Ectodermal cell (in vitro differentiated cells): ENCODE data around the gene KIAA1671.
A peak's percentile ranks its signal among the peaks of the same experiment; 100 is the strongest.

ENCODE experiments used
- H3K27ac ChIP-seq: 2 replicates; pipeline ENCODE4 v1.7.0; 2013; ENCODE audit warnings: mild to moderate bottlenecking, low read depth, low read length; ENCODE audit not compliant: insufficient read depth, poor library complexity, severe bottlenecking
- H3K27me3 ChIP-seq: 2 replicates; pipeline ENCODE4 v1.7.0; 2013; ENCODE audit warnings: mild to moderate bottlenecking, low read length; ENCODE audit not compliant: insufficient read depth, control insufficient read depth, poor library complexity, severe bottlenecking
- H3K36me3 ChIP-seq: one replicate; pipeline ENCODE4 v1.7.0; 2013; ENCODE audit warnings: low read length; ENCODE audit not compliant: control insufficient read depth, insufficient read depth
- H3K4me1 ChIP-seq: one replicate; pipeline ENCODE4 v1.7.0; 2013; ENCODE audit warnings: low read length; ENCODE audit not compliant: control insufficient read depth, insufficient read depth
- H3K4me3 ChIP-seq: 2 replicates; pipeline ENCODE4 v1.7.0; 2013; ENCODE audit warnings: low read depth, low read length, control low read depth; ENCODE audit not compliant: insufficient read depth
- H3K9me3 ChIP-seq: 2 replicates; pipeline ENCODE4 v1.7.0; 2013; ENCODE audit warnings: mild to moderate bottlenecking, low read length, moderate library complexity; ENCODE audit not compliant: control insufficient read depth
- WGBS, 2 experiments: methylation state at CpG; one replicate each; pipeline ENCODE4 v1.1.7; 2013; ENCODE audit warnings: missing lambda C conversion rate in 2 of 2; 5-methylcytosine and 5-hydroxymethylcytosine counted together

KIAA1671 gene

DNA sequence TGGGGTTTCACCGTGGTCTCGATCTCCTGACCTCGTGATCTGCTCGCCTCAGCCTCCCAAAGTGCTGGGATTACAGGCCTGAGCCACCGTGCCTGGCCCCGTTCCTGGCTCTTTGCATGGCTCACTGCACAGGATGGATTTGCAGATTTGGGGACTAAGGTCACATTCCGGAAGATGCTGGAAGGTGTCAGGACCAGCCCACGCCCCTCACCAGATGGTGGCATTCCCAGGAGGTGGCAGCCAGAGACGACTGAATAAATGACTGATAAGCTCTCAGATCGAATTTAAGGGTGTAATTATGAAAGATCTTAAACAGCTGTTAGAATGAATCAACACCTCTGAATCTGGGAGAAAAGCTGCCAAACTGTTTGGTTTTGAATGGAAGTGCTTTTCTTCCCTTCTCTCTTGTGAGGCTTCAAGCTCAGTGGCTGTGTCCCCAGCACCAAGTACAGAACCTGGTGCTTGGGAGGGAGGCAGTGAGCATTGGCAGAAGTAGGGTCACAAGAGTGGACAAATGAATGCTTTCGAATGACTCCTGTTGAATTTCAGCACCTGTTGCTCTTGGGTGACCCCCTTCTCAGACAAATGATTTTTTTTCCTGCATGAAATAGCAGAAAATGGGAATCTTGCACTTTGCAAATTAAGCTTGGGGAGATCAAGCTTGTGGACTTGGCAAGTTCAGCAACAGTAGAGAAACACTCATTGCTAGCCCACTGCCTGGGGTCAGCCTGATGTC is 69.6 kb downstream of the KIAA1671 start:
- H3K9me3 ChIP-seq: no peaks in the 10 kb centered on the region
- whole genome bisulfite sequencing, 2 experiments: 93 to 95% methylated on average over 11 of the region's 11 CpGs
- peak overlapping the region; percentile 54 for H3K27ac ChIP-seq
- no peaks in the 10 kb centered on the region for H3K27me3 ChIP-seq
- no peaks in the 10 kb centered on the region for H3K36me3 ChIP-seq
- peaks cover 11% of the 10 kb centered on the region for H3K4me1 ChIP-seq
- H3K4me3 ChIP-seq: no peak overlapping the region

GRCh38 chr22:25023879-25024278 is 71.4 kb downstream of the KIAA1671 start:
- H3K27me3 ChIP-seq: no peaks in the 10 kb centered on the region
- 92 to 93% methylated on average over 3 of the region's 3 CpGs for WGBS, 2 experiments
- H3K27ac ChIP-seq: no peak overlapping the region
- peaks cover 3% of the 10 kb centered on the region for H3K4me1 ChIP-seq
- no peak overlapping the region for H3K4me3 ChIP-seq
- H3K36me3 ChIP-seq: peaks cover 3% of the 10 kb centered on the region
- H3K9me3 ChIP-seq: no peaks in the 10 kb centered on the region

DNA sequence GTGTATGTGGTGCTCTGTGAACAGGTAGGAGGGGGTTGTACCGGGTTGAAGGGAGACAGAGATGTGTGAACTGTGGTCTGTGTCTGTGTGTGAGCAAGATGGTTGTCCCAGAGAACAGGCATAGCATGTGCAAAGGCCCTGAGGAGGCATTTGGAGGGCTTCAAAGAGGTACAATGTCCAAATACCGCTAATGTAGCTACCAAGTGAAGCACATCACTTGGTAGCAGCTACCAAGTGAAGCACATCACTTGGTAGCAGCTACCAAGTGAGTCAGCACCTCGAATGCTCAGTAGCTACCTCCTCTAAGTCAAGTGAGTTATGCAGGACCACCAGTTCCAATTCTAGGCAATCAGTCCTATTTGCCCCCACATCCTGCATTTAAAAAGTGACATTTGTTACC is 72.4 kb downstream of the KIAA1671 start:
- H3K4me1 ChIP-seq: peaks cover 3% of the 10 kb centered on the region
- no peaks in the 10 kb centered on the region for H3K9me3 ChIP-seq
- no peak overlapping the region for H3K4me3 ChIP-seq
- H3K27me3 ChIP-seq: no peaks in the 10 kb centered on the region
- peaks cover 3% of the 10 kb centered on the region for H3K36me3 ChIP-seq
- WGBS, 2 experiments: 91% methylated on average over 3 of the region's 3 CpGs
- H3K27ac ChIP-seq: no peak overlapping the region

GRCh38 chr22:25025491-25026400 is 73.2 kb downstream of the KIAA1671 start:
- Histone ChIP-seq H3K4me1 (peaks cover 3% of the 10 kb centered on the region), H3K4me3 (no peak overlapping the region), H3K9me3 (no peaks in the 10 kb centered on the region), H3K27me3 (no peaks in the 10 kb centered on the region), H3K36me3 (peaks cover 3% of the 10 kb centered on the region), H3K27ac (no peak overlapping the region)
- WGBS, 2 experiments: 86 to 89% methylated on average over 11 to 12 of the region's 12 CpGs

DNA sequence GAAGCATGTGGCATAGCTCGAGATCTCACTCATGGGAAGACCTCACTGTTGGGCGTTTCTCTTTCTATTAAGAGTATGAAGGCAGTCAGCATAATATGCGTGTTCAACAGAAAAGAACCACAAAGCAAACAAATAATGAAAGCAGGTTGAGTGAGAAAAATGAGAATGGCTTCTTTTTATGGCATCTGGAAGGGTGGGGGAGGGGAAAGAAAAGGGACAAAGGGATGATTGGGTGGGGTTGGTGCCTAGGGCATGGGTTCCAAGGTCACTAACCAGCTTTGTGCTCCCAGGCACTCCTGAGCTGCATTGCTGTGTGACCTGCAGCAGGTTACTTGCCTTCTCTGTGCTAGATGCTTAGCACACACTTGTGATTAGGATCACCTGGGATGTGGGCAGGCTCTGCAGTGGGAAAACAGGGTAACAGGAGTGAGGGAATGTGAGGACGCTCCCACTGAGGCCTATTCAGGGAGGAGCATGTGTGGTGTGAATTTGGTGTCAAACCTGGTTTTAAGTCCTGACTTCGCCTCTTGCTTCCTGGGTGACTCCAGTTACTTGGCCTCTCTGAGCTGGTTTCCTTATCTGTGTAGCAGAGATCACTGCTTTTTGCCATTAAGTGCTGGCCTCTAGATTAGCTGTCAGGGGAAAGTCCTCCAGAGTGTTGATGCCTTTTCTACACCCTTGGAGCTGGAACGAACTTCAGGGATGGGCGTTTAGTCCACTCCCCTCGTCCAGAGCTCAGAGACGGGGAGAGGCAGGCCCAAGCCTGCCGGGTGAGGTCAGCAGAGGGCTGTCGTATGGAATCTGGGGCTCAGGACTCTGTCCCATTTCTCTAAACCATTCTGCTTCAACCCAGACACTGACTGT is 74.8 kb downstream of the KIAA1671 start:
- no peak overlapping the region for H3K27ac ChIP-seq
- peaks cover 3% of the 10 kb centered on the region for H3K4me1 ChIP-seq
- peaks cover 3% of the 10 kb centered on the region for H3K36me3 ChIP-seq
- WGBS, 2 experiments: 91 to 92% methylated on average over 11 of the region's 11 CpGs
- no peak overlapping the region for H3K4me3 ChIP-seq
- no peaks in the 10 kb centered on the region for H3K27me3 ChIP-seq
- no peaks in the 10 kb centered on the region for H3K9me3 ChIP-seq

GRCh38 chr22:25027959-25028840 is 75.7 kb downstream of the KIAA1671 start:
- peaks cover 3% of the 10 kb centered on the region for H3K4me1 ChIP-seq
- peaks cover 3% of the 10 kb centered on the region for H3K36me3 ChIP-seq
- H3K9me3 ChIP-seq: no peaks in the 10 kb centered on the region
- H3K27ac ChIP-seq: no peak overlapping the region
- 86 to 87% methylated on average over 45 of the region's 45 CpGs for WGBS, 2 experiments
- no peaks in the 10 kb centered on the region for H3K27me3 ChIP-seq
- no peak overlapping the region for H3K4me3 ChIP-seq

DNA sequence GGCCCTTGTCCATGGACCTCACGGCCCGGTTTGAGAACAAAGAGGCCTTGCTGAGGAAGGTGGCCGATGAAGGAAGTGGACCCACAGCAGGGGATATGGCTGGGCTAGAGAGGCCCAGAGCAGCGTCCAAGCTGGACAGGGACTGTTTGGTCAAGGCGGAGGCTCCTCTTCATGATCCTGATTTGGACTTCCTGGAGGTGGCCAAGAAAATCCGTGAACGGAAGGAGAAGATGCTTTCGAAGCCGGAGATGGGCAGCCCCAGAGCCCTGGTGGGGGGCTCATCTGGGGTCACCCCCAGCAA is 76.3 kb downstream of the KIAA1671 start:
- 94 to 95% methylated on average over 9 of the region's 9 CpGs for WGBS, 2 experiments
- peaks cover 3% of the 10 kb centered on the region for H3K4me1 ChIP-seq
- H3K36me3 ChIP-seq: peaks cover 3% of the 10 kb centered on the region
- H3K9me3 ChIP-seq: no peaks in the 10 kb centered on the region
- H3K27ac ChIP-seq: no peak overlapping the region
- H3K4me3 ChIP-seq: no peak overlapping the region
- H3K27me3 ChIP-seq: no peaks in the 10 kb centered on the region

GRCh38 chr22:25029181-25029580 is 76.7 kb downstream of the KIAA1671 start:
- WGBS, 2 experiments: 94 to 96% methylated on average over 18 of the region's 18 CpGs
- Histone ChIP-seq H3K36me3 (peaks cover 3% of the 10 kb centered on the region), H3K4me3 (no peak overlapping the region), H3K27me3 (no peaks in the 10 kb centered on the region), H3K27ac (no peak overlapping the region), H3K4me1 (peaks cover 3% of the 10 kb centered on the region), H3K9me3 (no peaks in the 10 kb centered on the region)

DNA sequence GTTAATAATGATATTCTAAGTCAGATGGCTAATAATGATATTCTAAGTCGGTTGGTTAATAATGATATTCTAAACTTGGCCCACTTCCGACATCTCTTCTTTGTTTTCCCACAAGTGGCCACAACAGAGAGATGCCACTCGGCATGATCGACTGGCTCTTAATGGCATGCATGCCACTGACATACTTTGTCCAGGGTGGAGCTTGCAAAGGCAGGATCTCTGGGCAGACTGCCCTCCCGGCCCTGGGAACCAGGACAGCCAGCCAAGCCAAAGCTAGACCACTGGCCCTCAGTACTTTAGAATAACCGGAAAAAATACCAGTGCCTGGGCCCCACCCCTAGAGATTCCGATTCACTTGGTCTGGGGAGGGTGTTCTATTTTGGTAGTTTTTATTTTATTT is 78.1 kb downstream of the KIAA1671 start:
- WGBS, 2 experiments: 95% methylated on average over 6 to 7 of the region's 7 CpGs
- no peaks in the 10 kb centered on the region for H3K9me3 ChIP-seq
- H3K36me3 ChIP-seq: peaks cover 3% of the 10 kb centered on the region
- H3K4me3 ChIP-seq: no peak overlapping the region
- no peak overlapping the region for H3K27ac ChIP-seq
- H3K4me1 ChIP-seq: peaks cover 3% of the 10 kb centered on the region
- no peaks in the 10 kb centered on the region for H3K27me3 ChIP-seq
